ENCODE data around the gene FNIP2.

The FNIP2 gene

DNA sequence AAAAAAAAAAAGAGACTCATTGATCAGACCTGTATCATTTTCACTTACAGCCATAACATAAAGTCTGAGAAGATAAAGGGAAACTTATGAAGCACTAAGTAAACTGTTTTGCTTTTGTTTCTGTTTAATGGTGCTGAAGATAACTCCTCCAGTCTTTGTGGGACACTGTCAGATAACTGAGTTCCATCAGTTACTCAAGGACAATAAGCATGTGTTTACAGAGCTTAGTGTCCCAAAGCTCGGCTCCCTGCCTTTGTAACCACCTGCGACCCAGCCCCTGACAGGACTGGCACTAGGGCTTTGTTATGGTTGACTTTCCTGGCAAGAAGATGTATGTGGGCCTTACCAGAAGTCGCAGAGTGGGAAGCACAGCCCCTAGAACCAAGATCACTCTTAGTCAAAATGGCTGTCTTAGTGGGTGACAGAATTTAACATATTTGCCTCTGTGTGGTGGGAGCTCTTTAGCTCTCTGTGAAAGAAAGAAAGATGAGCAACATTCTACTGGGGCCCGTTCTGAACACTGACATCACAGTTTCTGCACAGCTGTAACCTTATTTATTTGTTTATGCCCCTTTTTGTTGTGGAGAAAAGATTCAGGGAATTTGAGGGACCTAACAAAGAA lies 68.1 kb downstream of the FNIP2 start:
- DNase-seq (ENCODE audit: low spot score) = no peak

GRCh38 chr4:158837527-158838141 lies 68.8 kb downstream of the FNIP2 start:
- no peak for DNase-seq (ENCODE audit: low spot score)

DNA sequence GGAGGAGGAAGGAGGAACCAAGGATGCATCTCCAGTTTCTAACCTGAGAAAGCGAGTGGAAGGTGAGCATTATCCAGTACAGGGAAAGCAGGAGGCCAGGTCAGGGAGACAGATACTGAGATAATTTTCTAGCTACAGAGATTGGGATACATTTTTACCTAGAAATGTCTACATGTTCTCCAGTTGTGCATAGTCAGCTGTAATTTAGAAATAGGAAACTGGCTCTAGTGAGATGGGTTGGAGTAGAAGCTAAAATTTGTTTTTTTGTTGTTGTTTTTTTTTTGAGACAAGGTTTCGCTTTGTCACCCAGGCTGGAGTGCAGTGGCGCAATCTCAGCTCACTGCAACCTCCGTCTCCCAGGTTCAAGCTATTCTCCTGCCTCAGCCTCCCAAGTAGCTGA lies 71.3 kb downstream of the FNIP2 start:
- no peak for DNase-seq (ENCODE audit: low spot score)

- no peak for DNase-seq (ENCODE audit: low spot score)
These were observed 72.7 kb downstream of the FNIP2 start for GRCh38 chr4:158841540-158841939.

DNA sequence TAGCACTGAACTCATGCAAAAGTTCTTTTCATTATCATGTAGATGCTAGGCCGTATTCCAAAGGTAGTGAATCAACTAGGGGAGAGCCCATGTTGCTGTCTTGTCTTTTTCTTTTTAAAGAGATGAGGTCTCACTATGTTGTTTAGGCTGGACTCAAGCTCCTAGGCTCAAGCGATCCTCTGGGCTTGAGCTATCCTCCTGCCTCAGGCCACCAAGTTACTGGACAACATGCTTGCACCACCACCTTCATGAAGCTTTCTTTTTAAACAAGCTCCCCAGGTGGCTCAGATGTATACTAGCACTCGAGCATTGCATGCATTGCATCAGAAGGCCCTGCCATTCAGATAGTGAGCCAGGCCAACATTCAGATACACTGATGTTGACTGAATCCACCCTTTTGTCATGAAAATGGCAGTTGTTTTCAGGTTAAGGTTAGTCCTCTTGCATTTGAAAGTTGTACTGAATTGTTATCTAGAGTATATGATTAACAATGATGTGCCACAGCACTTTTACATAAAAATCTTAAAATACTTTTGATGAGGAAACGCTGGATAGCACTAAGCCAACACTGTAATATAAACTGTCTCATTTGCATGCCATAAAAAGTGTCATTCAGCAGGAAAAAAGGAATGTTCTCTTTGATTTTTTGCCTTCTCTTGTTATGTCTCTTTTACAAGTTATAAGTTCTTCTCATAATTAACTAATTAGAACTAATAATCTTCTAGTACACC lies 76.7 kb downstream of the FNIP2 start:
- no peak for DNase-seq (ENCODE audit: low spot score)

GRCh38 chr4:158847535-158847934 lies 78.7 kb downstream of the FNIP2 start:
- no peak for DNase-seq (ENCODE audit: low spot score)

GRCh38 chr4:158849681-158850080 lies 80.9 kb downstream of the FNIP2 start:
- no peak for DNase-seq (ENCODE audit: low spot score)

GRCh38 chr4:158850371-158850770 lies 81.5 kb downstream of the FNIP2 start:
- DNase-seq (ENCODE audit: low spot score) = no peak

GRCh38 chr4:158850800-158851644 lies 82.2 kb downstream of the FNIP2 start:
- peak; percentile 9 for DNase-seq (ENCODE audit: low spot score)

DNA sequence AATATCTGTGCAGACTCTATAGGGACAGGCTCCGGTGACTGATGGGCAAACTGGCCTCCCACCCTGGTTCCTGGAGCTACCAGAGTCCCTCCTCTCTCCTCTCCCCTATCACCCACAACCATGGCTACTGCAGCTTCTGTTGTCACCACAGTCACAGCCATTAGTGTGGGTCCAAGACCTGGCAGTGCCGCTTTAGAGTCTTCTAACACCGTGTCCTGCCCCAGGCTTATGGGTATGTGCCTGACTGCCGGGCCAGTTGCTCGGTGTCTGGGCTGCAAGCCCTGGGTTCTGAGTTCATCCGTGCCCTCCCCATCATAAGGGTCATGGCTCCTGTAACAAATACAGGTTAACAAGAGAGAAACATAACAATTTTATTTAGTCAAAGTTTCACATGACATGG lies 85.4 kb downstream of the FNIP2 start:
- no peak for DNase-seq (ENCODE audit: low spot score)

DNA sequence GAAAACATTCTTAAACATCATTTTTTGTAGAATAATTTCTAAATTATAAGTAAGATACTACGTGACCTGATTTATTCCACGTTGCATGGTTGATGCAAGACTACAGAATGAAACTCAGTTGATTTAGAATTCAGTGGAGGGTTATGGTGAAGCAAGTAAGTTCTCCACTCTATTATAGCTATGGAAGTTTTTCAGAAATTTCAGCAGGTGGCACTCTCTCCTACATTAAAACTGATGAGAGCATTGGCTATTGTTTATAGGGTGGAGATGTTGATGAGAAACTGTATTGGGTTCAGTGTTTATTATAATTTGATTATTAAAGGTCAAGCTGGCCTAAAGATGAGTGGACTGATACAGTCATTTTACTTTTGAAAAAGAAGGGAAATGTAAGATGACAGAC lies 88.0 kb downstream of the FNIP2 start:
- DNase-seq (ENCODE audit: low spot score) = peak; percentile 14

DNA sequence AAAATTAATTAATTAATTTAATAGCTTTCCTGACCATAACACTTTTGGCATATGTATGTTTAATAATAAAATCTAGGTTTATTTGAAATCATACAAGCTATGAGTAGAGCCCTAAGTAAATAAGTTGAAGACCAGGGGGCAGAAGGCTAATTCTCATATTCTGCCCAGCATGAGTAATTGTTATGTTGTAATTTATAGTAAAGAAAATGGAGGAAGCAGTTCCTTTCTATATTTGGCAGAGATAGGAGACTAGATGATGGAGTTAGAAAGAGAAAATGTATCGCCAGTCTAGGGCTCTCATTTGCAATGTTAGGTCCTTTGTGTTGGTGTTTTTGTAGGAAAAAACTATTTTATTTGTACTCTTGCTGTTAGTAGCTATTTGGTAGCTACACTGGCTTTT lies 89.1 kb downstream of the FNIP2 start:
- DNase-seq (ENCODE audit: low spot score) = no peak

GRCh38 chr4:158858410-158859199 lies 89.8 kb downstream of the FNIP2 start:
- no peak for DNase-seq (ENCODE audit: low spot score)

DNA sequence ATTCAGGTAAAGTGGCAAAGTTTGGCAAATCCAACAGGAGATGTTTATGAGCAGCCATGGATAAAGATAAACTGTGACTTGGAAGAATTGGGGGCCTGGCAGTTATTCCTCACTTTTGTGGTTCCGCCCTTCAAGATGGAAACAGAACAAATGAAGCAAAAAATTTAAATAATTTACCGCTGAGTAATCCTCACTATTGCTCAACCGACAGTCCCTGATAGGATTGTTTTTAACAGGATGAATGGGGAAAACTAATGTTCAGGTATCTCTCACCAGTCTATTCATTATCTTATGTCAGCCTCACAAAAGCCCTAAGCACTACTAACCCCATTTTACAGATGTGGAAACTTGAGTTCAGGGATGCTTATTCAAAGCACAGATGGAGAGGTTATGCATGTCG lies 90.8 kb downstream of the FNIP2 start:
- DNase-seq (ENCODE audit: low spot score) = no peak

DNA sequence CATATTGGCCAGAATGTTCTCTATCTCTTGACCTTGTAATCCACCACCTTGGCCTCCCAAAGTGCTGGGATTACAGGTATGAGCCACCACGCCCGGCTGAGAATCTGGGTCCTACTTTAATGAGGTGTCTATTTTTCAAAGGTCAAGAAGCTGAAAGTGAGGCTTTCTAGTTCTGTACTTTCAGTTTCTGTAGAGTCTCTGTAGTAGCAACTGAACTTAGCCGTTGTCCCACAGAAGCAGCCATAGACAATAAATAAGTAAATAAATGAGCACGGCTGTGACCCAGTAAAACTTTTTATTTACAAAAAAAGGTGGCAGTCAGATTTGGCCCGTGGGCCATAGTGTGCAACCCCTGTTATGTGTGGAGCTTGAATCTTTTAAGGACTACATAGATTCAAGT lies 92.0 kb downstream of the FNIP2 start:
- DNase-seq (ENCODE audit: low spot score) = no peak

DNA sequence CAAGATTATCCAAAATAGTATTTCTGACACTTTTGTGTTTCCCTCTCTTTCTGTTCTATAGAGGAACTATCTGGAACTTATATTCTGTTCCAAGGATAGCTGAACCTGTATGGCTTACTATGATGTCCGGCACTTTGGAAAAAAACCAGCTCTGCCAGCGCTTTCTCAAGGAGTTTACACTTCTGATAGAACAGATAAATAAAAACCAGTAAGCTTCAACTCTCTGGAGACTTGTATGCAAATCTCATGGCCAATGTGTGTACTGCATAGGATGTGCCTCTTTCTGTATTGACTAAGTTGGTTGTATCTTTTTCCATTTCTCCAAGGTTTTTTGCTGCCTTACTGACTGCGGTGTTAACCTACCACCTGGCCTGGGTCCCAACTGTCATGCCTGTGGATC lies 92.5 kb downstream of the FNIP2 start:
- DNase-seq (ENCODE audit: low spot score) = no peak

GRCh38 chr4:158861766-158862165 lies 92.9 kb downstream of the FNIP2 start:
- no peak for DNase-seq (ENCODE audit: low spot score)

DNA sequence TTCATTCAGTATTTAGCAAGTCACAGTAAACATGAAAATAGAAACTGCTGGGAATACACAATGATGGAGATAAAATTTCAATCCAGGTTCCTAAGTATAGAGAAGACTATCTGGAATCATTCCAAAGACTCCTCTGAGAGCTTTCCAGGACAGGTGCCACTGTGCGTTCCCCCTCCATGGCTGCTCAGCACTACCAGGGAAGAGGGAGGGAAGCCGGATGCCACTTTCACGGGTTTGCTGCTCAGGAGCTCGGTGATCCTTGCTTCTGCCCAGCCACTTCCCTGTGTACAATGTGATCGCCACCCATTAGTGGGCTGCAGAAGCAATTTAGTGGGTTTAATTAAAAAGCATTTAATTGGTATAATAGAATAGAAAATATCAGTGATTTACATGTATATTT lies 94.5 kb downstream of the FNIP2 start:
- DNase-seq (ENCODE audit: low spot score) = no peak

- DNase-seq (ENCODE audit: low spot score) = no peak
These were observed 96.8 kb downstream of the FNIP2 start for GRCh38 chr4:158865520-158866177.

GRCh38 chr4:158869001-158869400 lies 100.2 kb downstream of the FNIP2 start:
- DNase-seq (ENCODE audit: low spot score) = no peak

GRCh38 chr4:158869761-158870160 lies 100.9 kb downstream of the FNIP2 start:
- no peak for DNase-seq (ENCODE audit: low spot score)
